ENCODE measurements around the gene FADS3. TPM values are rescaled to one million over a fixed set of nuclear protein-coding genes. Genes with fewer than 3 reads are reported as not detected.
A peak's percentile ranks its signal among the peaks of the same experiment; 100 is the strongest.

FADS3 gene
- total RNA-seq, 6 experiments from 2014 or later, result 126 to 161 (median 137) TPM

DNA sequence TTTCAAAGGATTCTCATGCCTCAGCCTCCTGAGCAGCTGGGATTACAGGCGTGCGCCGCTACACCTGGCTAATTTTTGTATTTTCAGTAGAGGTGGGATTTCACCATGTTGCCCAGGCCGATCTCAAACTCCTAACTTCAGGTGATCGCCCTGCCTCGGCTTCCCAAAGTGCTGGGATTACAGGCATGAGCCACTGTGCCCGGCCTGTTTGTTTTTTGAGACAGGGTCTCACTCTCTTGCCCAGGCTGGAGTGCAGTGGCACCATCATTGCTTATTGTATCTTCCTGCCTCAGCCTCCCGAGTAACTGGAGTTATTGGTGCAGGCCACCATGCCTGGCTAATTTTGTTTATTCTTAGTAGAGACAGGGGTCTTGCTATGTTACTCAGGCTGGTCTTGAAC lies 55.2 kb downstream of the FADS3 start:
- TF ChIP-seq, protein P1, sequence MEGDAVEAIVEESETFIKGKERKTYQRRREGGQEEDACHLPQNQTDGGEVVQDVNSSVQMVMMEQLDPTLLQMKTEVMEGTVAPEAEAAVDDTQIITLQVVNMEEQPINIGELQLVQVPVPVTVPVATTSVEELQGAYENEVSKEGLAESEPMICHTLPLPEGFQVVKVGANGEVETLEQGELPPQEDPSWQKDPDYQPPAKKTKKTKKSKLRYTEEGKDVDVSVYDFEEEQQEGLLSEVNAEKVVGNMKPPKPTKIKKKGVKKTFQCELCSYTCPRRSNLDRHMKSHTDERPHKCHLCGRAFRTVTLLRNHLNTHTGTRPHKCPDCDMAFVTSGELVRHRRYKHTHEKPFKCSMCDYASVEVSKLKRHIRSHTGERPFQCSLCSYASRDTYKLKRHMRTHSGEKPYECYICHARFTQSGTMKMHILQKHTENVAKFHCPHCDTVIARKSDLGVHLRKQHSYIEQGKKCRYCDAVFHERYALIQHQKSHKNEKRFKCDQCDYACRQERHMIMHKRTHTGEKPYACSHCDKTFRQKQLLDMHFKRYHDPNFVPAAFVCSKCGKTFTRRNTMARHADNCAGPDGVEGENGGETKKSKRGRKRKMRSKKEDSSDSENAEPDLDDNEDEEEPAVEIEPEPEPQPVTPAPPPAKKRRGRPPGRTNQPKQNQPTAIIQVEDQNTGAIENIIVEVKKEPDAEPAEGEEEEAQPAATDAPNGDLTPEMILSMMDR (IDR thresholded peaks at IDR 0.05), result no peak

DNA sequence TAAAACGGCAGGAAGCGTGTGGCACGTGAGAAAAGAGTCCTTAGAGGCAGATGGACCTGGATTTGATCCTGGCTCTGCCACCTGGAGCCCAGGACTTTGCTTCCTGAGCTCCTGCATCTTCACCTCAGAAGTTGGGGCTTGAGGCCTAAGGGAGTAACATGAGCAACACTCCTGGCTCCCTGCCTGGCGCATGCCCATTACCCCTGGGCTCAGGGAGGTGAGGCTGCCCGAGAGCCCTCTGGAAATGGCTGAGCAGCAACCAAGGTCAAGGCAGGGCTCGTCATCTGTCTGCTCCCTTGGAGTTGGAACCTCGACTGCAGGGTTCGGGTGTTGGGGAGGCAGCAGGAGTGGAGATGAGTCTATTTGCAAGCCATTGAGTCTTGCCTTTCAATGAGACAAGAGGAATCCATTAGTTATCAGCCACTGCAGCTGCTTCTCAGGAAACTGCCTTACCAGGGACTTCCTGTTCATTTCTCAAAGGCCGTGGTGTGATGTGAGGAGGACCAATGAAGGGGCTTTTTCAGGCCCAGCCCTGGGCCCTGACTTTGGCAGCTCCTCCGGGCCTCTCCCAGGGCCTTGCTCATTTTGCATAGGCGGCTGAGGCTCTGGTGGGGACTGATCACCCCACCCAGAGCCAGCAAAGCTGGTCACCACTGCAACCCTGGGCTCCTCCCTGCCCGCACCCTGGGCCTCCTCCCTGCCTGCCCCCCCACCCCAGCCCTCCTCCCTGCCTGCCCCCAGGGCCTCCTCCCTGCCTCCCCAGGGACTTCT lies 56.9 kb downstream of the FADS3 start:
- no peaks in the 10 kb centered on the region for H3K9me3 Mint-ChIP-seq
- peaks cover 43% of the 10 kb centered on the region for H3K4me1 Mint-ChIP-seq (ENCODE audit: low read depth)
- no peak overlapping the region for H3K4me3 Mint-ChIP-seq
- peak overlapping the region; percentile 21; the same call in 1 of the 2 replicates for H3K27ac Mint-ChIP-seq
- DNase-seq, result no peak
- H3K27me3 Mint-ChIP-seq (ENCODE audit: insufficient read depth), result peaks cover 3% of the 10 kb centered on the region
- peaks cover 9% of the 10 kb centered on the region; the same call in 1 of the 2 replicates for H3K36me3 Mint-ChIP-seq (ENCODE audit: low read depth)
- TF ChIP-seq, protein P1 (IDR thresholded peaks at IDR 0.05), result no peak

More for the DNA sequence above, 55.2 kb downstream of the FADS3 start:
- DNase-seq, result no peak
- Mint-ChIP-seq H3K36me3 (ENCODE audit: low read depth) (peaks cover 23% of the 10 kb centered on the region), H3K27ac (no peak overlapping the region), H3K4me1 (ENCODE audit: low read depth) (peaks cover 27% of the 10 kb centered on the region), H3K4me3 (no peak overlapping the region), H3K27me3 (ENCODE audit: insufficient read depth) (peaks cover 3% of the 10 kb centered on the region), H3K9me3 (no peaks in the 10 kb centered on the region)

DNA sequence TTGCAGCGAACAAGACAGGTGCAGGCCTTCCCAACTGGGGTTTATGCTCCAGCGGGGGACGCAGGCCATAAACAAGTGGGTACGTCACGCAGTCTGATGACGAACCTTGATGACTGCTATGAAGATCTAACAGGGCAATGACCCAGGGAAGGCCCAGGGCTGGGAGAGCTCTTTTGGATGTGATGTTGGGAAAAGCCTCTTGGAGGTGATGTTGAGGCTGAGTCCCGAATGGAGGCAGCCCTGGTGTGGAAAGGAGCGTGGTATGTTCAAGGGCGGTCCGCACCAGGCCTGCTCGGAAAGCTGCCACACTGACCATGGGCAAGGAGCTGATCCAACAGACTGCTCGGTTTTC lies 57.4 kb downstream of the FADS3 start:
- Mint-ChIP-seq H3K4me1 (ENCODE audit: low read depth) (peaks cover 47% of the 10 kb centered on the region), H3K27me3 (ENCODE audit: insufficient read depth) (peaks cover 5% of the 10 kb centered on the region), H3K36me3 (ENCODE audit: low read depth) (0 out of 2 replicates have a peak, but pooled peaks cover 4% of the 10 kb centered on the region), H3K9me3 (no peaks in the 10 kb centered on the region), H3K27ac (no peak overlapping the region), H3K4me3 (no peak overlapping the region)
- TF ChIP-seq, protein P1 (IDR thresholded peaks at IDR 0.05), result no peak
- DNase-seq, result no peak

GRCh38 chr11:61833471-61833870 lies 57.9 kb downstream of the FADS3 start:
- Mint-ChIP-seq H3K4me1 (ENCODE audit: low read depth) (peaks cover 47% of the 10 kb centered on the region), H3K27ac (no peak overlapping the region)

GRCh38 chr11:61832754-61833153 lies 58.6 kb downstream of the FADS3 start:
- DNase-seq, result no peak
- Mint-ChIP-seq H3K4me3 (no peak overlapping the region), H3K9me3 (no peaks in the 10 kb centered on the region), H3K4me1 (ENCODE audit: low read depth) (peaks cover 47% of the 10 kb centered on the region), H3K27me3 (ENCODE audit: insufficient read depth) (peaks cover 2% of the 10 kb centered on the region), H3K36me3 (ENCODE audit: low read depth) (no peaks in the 10 kb centered on the region), H3K27ac (no peak overlapping the region)
- TF ChIP-seq, protein P1 (IDR thresholded peaks at IDR 0.05), result no peak

More at GRCh38 chr11:61833471-61833870, 57.9 kb downstream of the FADS3 start:
- TF ChIP-seq, protein P1 (IDR thresholded peaks at IDR 0.05), result no peak
- Mint-ChIP-seq H3K36me3 (ENCODE audit: low read depth) (no peaks in the 10 kb centered on the region), H3K27me3 (ENCODE audit: insufficient read depth) (peaks cover 2% of the 10 kb centered on the region), H3K9me3 (no peaks in the 10 kb centered on the region), H3K4me3 (no peak overlapping the region)
- no peak for DNase-seq
